AG09309 (cell line): ENCODE data around the gene NFASC.
A peak's percentile ranks its signal among the peaks of the same experiment; 100 is the strongest.

ENCODE experiments used
- DNase-seq: peaks from one replicate; pipeline ENCODE4 v3.0.0-alpha.2; 2010; ENCODE audit warnings: low read depth
- H3K4me3 ChIP-seq: 2 replicates; pipeline ENCODE4 v1.5.1; 2011; ENCODE audit warnings: mild to moderate bottlenecking, low read depth, low read length, moderate library complexity; ENCODE audit not compliant: control insufficient read depth
- TF ChIP-seq, protein P1 (sequence below): IDR thresholded peaks from 2 replicates; pipeline ENCODE4 v1.5.1; 2011; ENCODE audit warnings: mild to moderate bottlenecking, low read depth, low read length, inconsistent platforms; ENCODE audit not compliant: insufficient read depth, control insufficient read depth; ENCODE audit errors: missing control alignments

Gene NFASC

DNA sequence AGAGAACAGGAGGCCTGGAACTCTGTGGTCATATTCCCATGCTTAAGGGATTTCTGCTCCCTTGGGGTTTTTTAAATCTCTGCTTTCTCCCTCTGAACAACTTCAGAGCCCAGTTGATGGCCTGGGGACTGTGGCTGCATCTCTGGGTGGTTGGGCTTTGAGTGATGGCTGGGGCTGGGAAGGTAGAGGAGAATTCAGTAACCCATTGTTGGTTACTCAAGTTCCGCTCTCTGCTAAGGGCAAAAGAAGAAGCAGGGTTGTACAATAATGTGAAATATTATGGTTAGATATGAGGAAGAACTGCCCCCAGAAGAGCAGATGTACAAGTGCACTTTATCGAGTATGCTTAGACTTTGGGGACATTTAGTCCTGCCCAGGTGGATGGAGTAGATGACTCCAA lies 100.3 kb downstream of the NFASC start:
- DNase-seq = no peak
- no peak overlapping the region for H3K4me3 ChIP-seq
- TF ChIP-seq, protein P1, sequence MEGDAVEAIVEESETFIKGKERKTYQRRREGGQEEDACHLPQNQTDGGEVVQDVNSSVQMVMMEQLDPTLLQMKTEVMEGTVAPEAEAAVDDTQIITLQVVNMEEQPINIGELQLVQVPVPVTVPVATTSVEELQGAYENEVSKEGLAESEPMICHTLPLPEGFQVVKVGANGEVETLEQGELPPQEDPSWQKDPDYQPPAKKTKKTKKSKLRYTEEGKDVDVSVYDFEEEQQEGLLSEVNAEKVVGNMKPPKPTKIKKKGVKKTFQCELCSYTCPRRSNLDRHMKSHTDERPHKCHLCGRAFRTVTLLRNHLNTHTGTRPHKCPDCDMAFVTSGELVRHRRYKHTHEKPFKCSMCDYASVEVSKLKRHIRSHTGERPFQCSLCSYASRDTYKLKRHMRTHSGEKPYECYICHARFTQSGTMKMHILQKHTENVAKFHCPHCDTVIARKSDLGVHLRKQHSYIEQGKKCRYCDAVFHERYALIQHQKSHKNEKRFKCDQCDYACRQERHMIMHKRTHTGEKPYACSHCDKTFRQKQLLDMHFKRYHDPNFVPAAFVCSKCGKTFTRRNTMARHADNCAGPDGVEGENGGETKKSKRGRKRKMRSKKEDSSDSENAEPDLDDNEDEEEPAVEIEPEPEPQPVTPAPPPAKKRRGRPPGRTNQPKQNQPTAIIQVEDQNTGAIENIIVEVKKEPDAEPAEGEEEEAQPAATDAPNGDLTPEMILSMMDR = no peak

DNA sequence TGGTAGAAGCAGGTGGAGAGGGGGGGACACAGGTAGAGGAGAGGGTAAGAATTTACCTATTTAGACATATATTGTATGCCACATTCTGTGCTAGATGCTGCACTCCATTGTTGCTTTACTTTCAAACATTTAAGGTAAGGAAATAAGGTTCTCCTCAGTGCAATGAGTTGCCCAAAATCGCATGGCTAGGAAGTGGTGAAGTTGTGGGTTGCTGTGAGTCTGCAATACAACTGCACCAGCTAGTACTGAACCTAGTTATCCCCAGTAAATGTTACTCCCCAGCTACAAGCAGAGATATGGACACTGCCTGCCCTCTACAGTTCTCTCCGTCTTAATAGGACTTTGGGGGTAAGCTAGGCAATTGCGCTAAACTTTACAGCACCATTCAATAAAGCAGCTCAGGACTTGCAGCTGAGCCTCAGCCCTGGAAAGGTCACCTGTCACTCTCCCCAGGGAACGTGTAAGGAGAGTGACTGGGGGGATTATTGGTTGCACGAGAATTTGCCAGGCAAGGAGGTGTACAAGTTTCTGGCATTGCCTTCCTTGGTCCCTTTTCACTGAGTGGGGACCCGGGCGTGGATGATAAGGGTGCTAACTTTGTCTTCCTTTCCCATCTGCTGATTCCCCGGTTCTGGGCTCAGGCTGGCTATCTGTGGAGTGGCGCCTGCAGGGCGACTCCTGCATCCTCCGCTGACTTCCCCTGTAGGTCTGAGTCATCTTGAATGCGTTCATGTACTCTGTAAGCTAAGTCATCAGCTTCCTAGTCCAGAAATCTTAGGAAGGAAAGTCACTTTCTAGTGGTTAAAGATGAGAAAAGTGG lies 101.1 kb downstream of the NFASC start:
- TF ChIP-seq, protein P1 = no peak
- peak; percentile 51 for DNase-seq
- no peak overlapping the region for H3K4me3 ChIP-seq

DNA sequence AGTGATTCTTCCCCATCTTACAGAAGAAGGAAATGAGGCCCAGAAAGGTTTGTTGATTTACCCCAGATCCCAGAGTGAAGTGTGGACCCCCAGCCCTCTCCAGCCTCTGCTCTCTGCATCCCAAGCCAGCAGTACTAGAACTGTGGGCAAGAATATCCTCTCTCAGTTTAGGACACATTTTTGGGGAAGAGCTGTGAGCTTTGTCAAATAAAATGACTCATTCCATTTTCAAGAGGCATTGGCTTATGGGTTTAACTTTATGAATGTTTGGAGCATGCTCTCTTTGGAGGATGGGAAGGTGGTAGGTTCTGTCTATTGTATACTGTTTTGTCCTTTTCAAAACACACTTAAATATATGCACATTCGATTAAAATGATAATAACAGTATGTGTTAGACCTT lies 101.8 kb downstream of the NFASC start:
- TF ChIP-seq, protein P1 = no peak
- no peak overlapping the region for H3K4me3 ChIP-seq
- no peak for DNase-seq

DNA sequence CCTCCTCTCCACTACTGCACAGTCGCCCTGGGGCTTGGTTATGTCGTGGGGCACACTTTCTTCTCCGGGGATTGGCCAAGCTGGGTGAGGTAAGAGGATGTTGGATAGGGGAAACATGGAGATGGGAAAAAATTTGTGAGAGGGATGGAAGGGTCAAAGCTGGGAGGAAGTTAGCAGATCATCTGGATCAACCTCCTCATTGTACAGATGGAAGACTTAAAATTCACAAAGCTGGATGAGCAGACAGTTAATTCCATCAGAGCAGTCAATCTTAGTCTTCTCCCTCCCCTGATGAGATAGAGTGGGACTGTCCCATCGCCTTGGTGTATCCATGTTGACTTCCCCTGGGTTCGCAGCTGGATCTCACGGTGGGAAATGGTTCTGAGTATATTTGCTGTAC lies 102.8 kb downstream of the NFASC start:
- no peak for DNase-seq
- no peak overlapping the region for H3K4me3 ChIP-seq
- TF ChIP-seq, protein P1 = no peak

DNA sequence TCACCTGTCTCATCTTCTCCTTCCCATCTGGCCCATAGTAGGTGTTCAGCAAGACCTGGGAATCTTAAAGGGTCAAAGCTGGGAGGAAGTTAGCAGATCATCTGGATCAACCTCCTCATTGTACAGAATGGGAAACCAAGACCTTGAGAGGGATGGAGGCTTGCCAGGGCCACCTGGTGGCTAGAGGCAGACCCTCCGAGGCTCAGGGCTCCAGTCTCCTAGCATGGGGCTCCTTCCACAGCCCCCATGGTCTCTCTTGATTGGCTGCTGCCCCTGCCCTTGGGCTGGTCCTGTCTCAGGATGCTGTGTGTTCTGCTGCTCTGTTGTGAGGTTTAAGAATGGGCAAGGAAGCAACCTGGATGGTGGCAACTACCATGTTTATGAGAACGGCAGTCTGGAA lies 103.7 kb downstream of the NFASC start:
- TF ChIP-seq, protein P1 = no peak
- no peak overlapping the region for H3K4me3 ChIP-seq
- DNase-seq = no peak

DNA sequence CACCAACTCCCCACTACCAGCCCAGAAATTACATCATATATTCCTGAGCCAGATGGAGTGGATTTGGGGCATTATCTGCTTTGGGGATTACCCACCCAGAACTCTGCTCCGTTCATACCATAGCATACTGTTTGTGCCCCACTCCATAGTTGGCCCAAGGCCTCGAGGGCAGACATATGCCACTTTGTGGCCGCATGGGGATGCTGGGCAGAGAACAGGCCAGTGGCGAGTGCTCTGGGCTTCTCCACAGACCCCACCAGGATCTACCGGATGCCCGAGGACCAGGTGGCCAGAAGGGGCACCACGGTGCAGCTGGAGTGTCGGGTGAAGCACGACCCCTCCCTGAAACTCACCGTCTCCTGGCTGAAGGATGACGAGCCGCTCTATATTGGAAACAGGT lies 104.4 kb downstream of the NFASC start:
- no peak for DNase-seq
- H3K4me3 ChIP-seq = no peak overlapping the region
- TF ChIP-seq, protein P1 = no peak
